Skin epidermis (tissue), 12 donors: ENCODE data around the gene RERE.

Source experiments
- H3K27ac ChIP-seq, 21 experiments: fragments of 200-600 bp; sonication (generic) in 11 of 21; one replicate each; pipeline ENCODE4 v1.5.0; 2020; ENCODE audit warnings: mild to moderate bottlenecking in 3 of 21, inconsistent platforms in 2 of 21, moderate library complexity in 2 of 21
- H3K4me3 ChIP-seq, 7 experiments: fragments of 200-600 bp; sonication (generic) in 2 of 7; one replicate each; pipeline ENCODE4 v1.5.0; 2020; ENCODE audit warnings: inconsistent platforms in 2 of 7, mild to moderate bottlenecking in 2 of 7, moderate library complexity in 1 of 7

The RERE gene

DNA sequence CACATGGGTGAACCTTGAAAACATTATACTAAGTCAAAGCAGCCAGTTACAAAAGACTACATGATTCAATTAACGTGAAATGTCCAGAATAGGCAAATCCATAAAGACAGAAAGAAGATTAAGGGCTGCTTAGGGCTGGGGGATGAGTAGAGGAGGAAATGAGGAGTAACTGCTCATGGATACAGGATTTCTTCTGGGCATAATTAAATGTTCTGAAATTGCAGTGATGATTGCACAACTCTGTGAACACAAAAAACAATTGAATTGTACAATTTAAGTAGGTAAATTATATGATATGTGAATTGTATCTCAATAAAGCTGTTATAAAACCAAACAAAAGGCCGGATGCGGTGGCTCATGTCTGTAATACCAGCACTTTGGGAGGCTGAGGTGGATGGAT is 52.2 kb downstream of the RERE start:
- H3K4me3 ChIP-seq = no peak overlapping the region
- no peak overlapping the region for H3K27ac ChIP-seq

DNA sequence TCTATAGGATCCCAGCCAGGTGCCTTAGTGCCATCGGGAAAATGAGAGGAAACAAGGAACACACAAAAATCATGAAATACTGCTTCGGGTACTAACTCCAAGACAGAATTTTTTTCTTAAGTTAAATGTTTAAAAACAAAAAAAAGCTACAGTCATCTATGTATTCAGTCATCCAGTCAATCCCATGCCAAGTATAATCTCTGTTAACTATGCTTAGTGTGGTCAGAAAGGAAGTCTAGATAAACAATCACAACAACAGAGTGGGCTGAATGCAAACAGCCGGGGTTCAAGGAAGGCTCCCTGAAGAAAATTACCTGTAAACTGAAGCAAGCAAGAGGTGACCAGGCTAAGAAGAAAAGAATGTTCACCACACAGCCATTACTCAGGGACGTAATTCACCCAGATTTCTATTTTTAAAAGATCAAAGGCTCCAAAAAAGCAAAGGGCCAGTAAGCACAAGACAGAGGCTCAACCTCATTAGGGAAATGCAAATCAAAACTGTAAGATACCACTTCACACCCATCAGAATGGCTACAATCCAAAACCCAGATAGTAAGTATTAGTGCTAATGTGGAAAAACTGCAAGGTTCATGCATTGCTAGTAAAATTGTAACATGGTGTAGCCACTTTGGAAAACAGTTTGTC is 53.0 kb downstream of the RERE start:
- no peak overlapping the region for H3K27ac ChIP-seq

GRCh38 chr1:8763888-8764287 is 53.6 kb downstream of the RERE start:
- Histone ChIP-seq H3K27ac (no peak overlapping the region), H3K4me3 (no peak overlapping the region)

More for the DNA sequence above, 53.0 kb downstream of the RERE start:
- no peak overlapping the region for H3K4me3 ChIP-seq

GRCh38 chr1:8754993-8755392 is 62.4 kb downstream of the RERE start:
- Histone ChIP-seq H3K27ac (no peak overlapping the region), H3K4me3 (no peak overlapping the region)

DNA sequence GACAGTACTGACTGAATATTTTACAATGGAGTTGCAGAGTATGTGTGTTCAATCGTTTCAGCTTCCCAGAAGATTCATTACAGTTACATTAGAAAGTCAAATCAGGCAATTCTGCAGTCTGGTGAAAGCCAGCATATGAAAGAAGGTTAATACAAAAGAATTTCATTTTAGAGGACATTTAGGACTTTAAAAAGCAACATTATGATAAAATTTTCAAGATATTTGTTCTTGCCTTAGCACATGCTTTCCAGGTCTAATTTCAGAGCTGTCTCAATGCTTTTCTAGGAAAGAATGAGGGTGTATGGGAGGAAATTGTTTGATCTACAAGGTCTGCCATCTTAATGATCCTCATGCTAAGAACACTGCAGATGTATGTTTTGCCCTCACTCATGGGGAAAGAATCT is 63.2 kb downstream of the RERE start:
- Histone ChIP-seq H3K4me3 (no peak overlapping the region), H3K27ac (no peak overlapping the region)

GRCh38 chr1:8753736-8754135 is 63.7 kb downstream of the RERE start:
- no peak overlapping the region for H3K4me3 ChIP-seq
- no peak overlapping the region for H3K27ac ChIP-seq

- H3K27ac ChIP-seq = no peak overlapping the region
- H3K4me3 ChIP-seq = no peak overlapping the region
Observed at GRCh38 chr1:8752921-8753713, 64.3 kb downstream of the RERE start.

DNA sequence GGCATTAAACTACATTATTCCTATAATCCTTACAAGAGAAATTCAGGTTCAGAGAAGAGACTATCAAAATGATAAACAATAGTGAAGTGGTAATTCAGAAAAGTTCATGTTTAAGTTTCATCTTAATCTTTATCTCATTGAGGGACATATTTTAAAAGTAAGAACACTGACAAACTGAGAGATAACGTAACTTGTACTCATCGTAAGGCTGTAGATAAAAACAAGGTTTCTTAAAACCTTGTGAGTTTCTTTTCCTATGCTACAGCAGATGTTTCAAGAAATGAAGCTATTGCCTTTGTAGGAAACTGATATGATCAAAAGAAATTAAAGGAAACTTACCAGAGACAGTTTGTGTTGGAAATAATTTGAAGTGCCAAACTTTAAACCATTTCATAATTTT is 65.0 kb downstream of the RERE start:
- no peak overlapping the region for H3K4me3 ChIP-seq
- H3K27ac ChIP-seq = no peak overlapping the region

DNA sequence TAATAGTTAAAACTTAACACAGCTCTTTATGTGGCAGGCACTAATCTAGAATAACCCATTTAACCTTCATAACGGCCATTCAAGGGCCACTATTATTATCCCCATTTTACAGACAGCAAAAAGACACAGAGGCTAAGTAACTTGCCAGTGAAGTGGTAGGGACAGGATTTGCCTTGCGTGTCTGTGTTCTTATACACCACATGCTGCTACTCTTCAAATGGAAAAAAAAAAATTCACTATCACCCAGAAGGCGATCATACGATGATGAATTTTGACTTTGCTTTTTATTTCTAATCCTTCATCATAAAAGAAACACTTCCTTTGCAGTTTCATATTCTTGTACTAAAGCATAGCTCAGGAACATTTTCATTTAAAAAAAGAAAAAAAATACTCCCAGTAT is 65.5 kb downstream of the RERE start:
- Histone ChIP-seq H3K4me3 (no peak overlapping the region), H3K27ac (no peak overlapping the region)

DNA sequence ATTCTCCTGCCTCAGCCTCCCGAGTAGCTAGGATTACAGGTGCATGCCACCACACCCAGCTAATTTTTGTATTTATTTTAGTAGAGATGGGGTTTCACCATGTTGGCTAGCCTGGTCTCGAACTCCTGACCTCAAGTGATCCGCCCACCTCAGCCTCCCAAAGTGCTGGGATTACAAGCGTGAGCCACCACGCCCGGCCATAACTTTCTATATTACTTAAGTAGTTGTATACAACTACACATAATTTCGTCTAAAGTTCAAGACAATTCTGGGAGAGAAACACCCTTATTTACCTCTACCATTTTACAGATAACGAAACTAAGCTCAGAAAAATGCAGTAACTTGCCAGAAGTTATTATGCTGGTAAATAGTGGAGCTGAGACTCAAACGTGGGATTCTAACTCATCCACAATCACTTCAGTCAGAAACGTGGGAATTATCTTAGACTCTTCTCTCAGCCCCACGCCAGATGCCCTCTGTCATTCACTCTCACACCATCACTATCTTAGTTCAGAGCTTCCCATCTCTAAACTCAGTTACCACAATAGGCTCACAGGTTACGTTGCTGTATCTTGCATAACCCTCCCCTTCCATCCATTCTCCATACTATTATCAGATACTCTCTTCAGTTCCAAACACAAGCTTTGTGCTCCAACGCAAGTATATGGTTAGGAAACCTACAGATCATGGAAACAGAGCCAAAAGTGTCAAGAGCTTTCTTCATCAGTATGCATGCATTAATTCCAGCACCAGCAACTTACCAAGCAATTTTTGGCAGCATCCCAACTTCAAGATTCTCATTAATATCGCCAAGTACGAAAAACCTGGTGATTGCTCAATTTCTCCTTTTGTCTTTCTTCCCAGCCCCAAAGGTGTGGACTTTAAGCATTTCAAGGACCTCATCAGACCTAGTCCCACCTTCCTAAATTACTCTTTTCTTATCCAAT is 69.3 kb downstream of the RERE start:
- H3K4me3 ChIP-seq = no peak overlapping the region
- H3K27ac ChIP-seq = no peak overlapping the region

GRCh38 chr1:8746554-8746953 is 70.9 kb downstream of the RERE start:
- Histone ChIP-seq H3K27ac (no peak overlapping the region), H3K4me3 (no peak overlapping the region)

- Histone ChIP-seq H3K4me3 (no peak overlapping the region), H3K27ac (no peak overlapping the region)
Observed at GRCh38 chr1:8745749-8746390, 71.6 kb downstream of the RERE start.

GRCh38 chr1:8745346-8745745 is 72.1 kb downstream of the RERE start:
- Histone ChIP-seq H3K27ac (no peak overlapping the region), H3K4me3 (no peak overlapping the region)

DNA sequence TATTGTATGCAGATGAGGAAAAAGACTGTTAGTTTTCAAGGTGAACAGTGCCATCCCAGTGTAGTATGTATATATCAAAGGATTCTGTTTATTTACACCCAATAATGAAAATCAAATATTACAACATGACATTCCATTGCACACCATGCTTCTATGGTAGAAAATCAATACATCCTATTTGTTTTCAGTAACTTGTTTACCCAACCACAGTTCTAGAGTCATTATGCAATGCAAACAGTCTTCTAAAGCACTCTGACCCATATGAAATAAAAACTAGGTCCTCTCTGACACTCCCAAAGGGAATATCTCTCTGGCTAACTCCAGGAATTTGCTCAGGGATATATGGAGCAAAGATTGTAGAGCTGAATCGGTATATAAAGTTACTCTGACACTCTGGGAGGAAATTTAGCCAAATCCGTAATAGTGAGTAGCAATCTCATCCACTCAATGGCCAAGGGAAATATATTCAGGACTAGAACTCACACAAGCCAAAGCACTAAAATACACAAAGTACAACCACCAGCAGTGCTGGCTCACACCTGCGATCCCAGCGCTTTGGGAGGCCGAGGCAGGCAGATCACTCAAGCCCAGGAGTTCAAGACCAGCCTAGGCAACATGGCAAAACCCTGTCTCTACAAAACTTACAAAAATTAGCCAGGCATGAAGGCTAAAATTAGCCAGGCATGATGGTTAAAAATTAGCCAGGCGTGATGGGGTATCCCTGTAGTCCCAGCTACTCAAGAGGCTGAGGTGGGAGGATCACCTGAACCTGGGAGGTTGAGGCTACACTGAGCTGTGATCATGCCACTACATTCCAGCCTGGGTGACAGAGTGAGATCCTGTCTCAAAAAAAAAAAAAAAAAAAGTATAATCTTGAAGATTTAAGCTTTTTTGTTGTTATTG is 75.2 kb downstream of the RERE start:
- H3K4me3 ChIP-seq = no peak overlapping the region
- H3K27ac ChIP-seq = no peak overlapping the region

GRCh38 chr1:8740034-8740449 is 77.4 kb downstream of the RERE start:
- H3K27ac ChIP-seq = no peak overlapping the region

GRCh38 chr1:8739377-8739776 is 78.1 kb downstream of the RERE start:
- Histone ChIP-seq H3K4me3 (no peak overlapping the region), H3K27ac (no peak overlapping the region)

More at GRCh38 chr1:8740034-8740449, 77.4 kb downstream of the RERE start:
- H3K4me3 ChIP-seq = no peak overlapping the region

GRCh38 chr1:8736927-8737326 is 80.5 kb downstream of the RERE start:
- Histone ChIP-seq H3K27ac (no peak overlapping the region), H3K4me3 (no peak overlapping the region)

DNA sequence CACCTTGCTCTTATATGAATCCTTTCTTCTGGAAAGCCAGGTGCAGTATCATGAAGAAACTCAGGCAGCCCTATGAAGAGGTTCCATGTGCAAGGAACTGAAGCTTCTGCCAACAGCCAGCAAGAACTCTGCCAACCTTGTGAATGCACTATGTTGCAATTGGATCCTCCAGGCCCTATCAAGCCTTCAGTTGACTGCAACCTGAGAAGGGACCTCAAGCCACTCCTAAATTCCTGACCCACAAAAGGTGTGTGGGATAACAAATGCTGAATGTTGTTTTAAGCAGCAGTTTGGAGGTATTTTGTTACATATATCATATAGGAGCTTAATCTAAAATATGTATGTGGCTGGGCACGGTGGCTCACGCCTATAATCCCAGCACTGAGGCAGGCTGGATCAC is 84.0 kb downstream of the RERE start:
- no peak overlapping the region for H3K27ac ChIP-seq

DNA sequence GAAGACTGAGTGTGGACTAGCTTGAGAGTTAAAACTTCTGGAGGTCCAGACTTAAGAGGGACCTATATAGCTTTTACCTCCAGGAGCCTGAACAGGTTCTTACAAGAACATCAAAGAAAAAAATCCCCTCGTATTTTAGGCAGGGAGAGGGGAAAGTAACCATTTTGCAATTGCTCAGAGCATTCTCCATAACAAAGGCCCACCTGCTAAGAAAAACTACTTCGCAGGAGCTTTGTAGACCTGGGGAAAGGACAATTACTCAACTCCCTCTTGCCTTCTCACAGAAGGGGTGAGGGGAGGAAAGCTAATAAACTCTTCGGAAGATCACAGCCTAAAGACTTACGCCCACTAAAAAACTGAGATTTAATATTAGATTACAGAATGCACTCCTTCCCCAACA is 86.3 kb downstream of the RERE start:
- Histone ChIP-seq H3K27ac (no peak overlapping the region), H3K4me3 (no peak overlapping the region)

More for the DNA sequence above, 84.0 kb downstream of the RERE start:
- no peak overlapping the region for H3K4me3 ChIP-seq
